ENCODE results near the gene CYP46A1.

Gene CYP46A1

GRCh38 chr14:99733211-99733539 is 49.1 kb downstream of the CYP46A1 start:
- peak; percentile 1 for DNase-seq

GRCh38 chr14:99733540-99734405 is 49.7 kb downstream of the CYP46A1 start:
- peak; percentile 1 for DNase-seq

- DNase-seq: no peak
Observed at GRCh38 chr14:99734406-99735051, 50.4 kb downstream of the CYP46A1 start.

- DNase-seq: no peak
Observed at GRCh38 chr14:99735189-99736135, 51.4 kb downstream of the CYP46A1 start.

GRCh38 chr14:99736603-99737371 is 52.7 kb downstream of the CYP46A1 start:
- DNase-seq: no peak

- DNase-seq: no peak
Observed at GRCh38 chr14:99737451-99737951, 53.4 kb downstream of the CYP46A1 start.

GRCh38 chr14:99737956-99738667 is 54.0 kb downstream of the CYP46A1 start:
- DNase-seq: no peak

GRCh38 chr14:99740411-99740810 is 56.3 kb downstream of the CYP46A1 start:
- no peak for DNase-seq

GRCh38 chr14:99741227-99741976 is 57.3 kb downstream of the CYP46A1 start:
- DNase-seq: no peak

GRCh38 chr14:99742074-99742473 is 58.0 kb downstream of the CYP46A1 start:
- DNase-seq: no peak

GRCh38 chr14:99742509-99743487 is 58.7 kb downstream of the CYP46A1 start:
- no peak for DNase-seq

GRCh38 chr14:99744199-99744872 is 60.2 kb downstream of the CYP46A1 start:
- DNase-seq: no peak

- DNase-seq: no peak
Observed at GRCh38 chr14:99744873-99745224, 60.8 kb downstream of the CYP46A1 start.

- no peak for DNase-seq
Observed at GRCh38 chr14:99745307-99745951, 61.3 kb downstream of the CYP46A1 start.

GRCh38 chr14:99747167-99747566 is 63.1 kb downstream of the CYP46A1 start:
- no peak for DNase-seq

- no peak for DNase-seq
Observed at GRCh38 chr14:99747582-99748330, 63.7 kb downstream of the CYP46A1 start.

GRCh38 chr14:99748529-99748928 is 64.4 kb downstream of the CYP46A1 start:
- DNase-seq: no peak

GRCh38 chr14:99749142-99749541 is 65.0 kb downstream of the CYP46A1 start:
- peak; percentile 19 for DNase-seq
